Dermis blood vessel endothelial cell (primary cell): ENCODE data around the gene TMEM183A. TPM values are rescaled to one million over a fixed set of nuclear protein-coding genes. Genes with fewer than 3 reads are reported as not detected.

Source experiments
- DNase-seq: peaks from one replicate; pipeline ENCODE4 v3.0.0; 2010
- total RNA-seq: library from RNA; depleted of rRNA; stranded (reverse); fragments of >200 nt; gene quantifications from 2 replicates; pipeline ENCODE4 v1.2.3, GENCODE V29; 2014

Gene TMEM183A
- total RNA-seq, 1 donor from 2014 or later = 124 TPM

DNA sequence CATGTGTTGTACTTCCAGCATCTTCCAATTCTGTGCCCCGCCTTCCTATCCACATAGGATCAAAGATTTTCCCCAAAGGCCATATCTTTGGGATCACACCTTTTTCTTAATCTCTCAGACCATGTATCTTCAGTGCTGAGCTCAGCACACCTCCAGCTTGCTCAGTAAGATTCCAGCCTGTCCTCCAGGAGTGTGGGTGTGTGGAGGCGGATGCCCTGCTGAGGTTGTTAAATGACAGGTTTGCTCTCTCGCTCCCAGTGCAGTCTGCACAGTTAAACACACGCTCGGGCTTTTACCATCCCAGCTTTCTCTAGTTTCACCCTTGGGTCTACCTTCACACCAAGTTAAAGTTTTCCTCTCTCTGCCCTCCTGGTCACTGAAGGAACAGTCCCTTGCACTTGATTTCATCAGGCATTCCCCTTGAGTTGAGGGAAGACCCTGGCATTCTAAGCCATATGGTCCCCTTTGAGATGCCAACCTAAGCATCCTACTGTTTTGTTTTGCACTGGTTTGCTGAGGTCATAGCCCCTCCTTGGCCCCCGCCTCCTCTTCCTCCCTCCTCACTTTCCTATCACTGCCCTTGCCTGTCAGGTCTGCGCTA, 64.9 kb downstream of the TMEM183A start:
- DNase-seq = no peak

DNA sequence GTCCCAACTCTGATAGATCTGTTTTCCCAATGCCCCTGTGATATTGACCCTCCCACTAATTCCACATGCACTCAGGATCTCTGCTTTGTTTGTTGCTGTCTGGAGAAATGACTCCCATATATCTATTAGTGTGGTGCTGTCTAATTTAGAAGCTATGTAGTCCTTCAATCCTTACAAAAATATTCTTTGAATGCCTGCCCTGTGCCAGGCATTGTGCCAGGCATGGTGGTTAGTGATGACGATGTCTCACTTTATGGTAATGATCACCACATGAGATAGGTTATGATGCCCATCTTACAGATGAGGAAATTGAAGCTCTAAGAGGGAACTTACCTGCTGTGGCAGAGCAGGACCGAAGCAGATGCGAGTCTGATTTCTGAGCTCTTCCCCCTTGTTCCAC, 65.7 kb downstream of the TMEM183A start:
- DNase-seq = no peak

DNA sequence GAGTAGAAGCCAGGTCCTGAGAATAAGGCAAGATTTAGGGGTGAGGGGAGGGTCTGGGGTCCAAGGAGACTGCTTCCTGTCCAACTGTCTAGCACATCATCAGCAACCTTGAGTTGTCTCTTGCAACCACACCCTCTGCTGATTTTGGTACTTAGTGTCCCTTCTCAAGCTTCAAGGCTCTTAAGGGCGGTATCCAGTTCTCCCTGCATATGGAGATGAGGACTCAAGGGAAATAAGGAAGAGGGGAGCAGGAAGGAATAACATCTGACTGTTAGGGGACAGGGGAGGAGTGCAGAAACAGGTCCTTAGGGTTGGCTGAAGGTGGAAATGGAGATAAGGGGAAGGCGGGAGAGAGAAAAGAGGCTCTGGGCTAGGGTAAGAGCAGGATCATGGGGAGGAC, 66.3 kb downstream of the TMEM183A start:
- no peak for DNase-seq

Other genes with a start within 250 kb of the TMEM183A start
- 76.3 and 89.0 TPM in 2 replicates for gene KDM5B, start 199.0 kb upstream of the TMEM183A start, total RNA-seq
- gene PCAT6, start 196.4 kb upstream of the TMEM183A start, total RNA-seq = 0.51 TPM in 1 of 2 replicates, not detected in the other
- gene RABIF, start 118.2 kb upstream of the TMEM183A start, total RNA-seq = 6.8 and 9.4 TPM in 2 replicates
- 26.7 and 28.6 TPM in 2 replicates for gene KLHL12, start 80.1 kb upstream of the TMEM183A start, total RNA-seq
- gene ADIPOR1, start 49.1 kb upstream of the TMEM183A start, total RNA-seq = 134 and 137 TPM in 2 replicates
- 36.1 and 40.0 TPM in 2 replicates for gene CYB5R1, start 40.1 kb upstream of the TMEM183A start, total RNA-seq
- gene PPFIA4, start 19.1 kb downstream of the TMEM183A start, total RNA-seq = 0.14 and 0.17 TPM in 2 replicates
- not detected in 2 replicates for gene MYOG, start 78.6 kb downstream of the TMEM183A start, total RNA-seq
- 0.19 TPM in 1 of 2 replicates, not detected in the other for gene ADORA1, start 120.4 kb downstream of the TMEM183A start, total RNA-seq
- gene MYBPH, start 168.5 kb downstream of the TMEM183A start, total RNA-seq = not detected in 2 replicates
- gene CHI3L1, start 179.3 kb downstream of the TMEM183A start, total RNA-seq = 0.17 TPM in 1 of 2 replicates, not detected in the other
- under 0.01 TPM in 2 replicates for gene CHIT1, start 222.3 kb downstream of the TMEM183A start, total RNA-seq